Psoas muscle (tissue), 8 donors: ENCODE results near the gene SP100. TPM values are rescaled to one million over a fixed set of nuclear protein-coding genes. Genes with fewer than 3 reads are reported as not detected.

Experiments used
- ATAC-seq, 4 donors: fragments of 200-7000 bp; cut with Tn5 transposase; one replicate each; pipeline ENCODE4 v1.9.1; 2020; ENCODE audit warnings: moderate library complexity in 3 of 4, mild to moderate bottlenecking in 2 of 4
- DNase-seq, 2 donors: peaks; one replicate each; pipeline ENCODE4 v3.0.0-alpha.2; 2020
- H3K27ac ChIP-seq: fragments of 200-600 bp; one replicate; pipeline ENCODE4 v1.8.0; 2022
- H3K27me3 ChIP-seq, 3 donors: fragments of 200-600 bp in 1 of 3; one replicate each; pipeline versions ENCODE4 v1.6.1 to v1.8.0; 2013 to 2022; ENCODE audit warnings: low read length in 2 of 3, mild to moderate bottlenecking in 2 of 3, moderate library complexity in 1 of 3; ENCODE audit not compliant: insufficient read depth in 3 of 3
- H3K36me3 ChIP-seq, 2 donors: fragments of 200-600 bp in 1 of 2; one replicate each; pipeline versions ENCODE4 v1.6.1 to v1.8.0; 2013 to 2022; ENCODE audit warnings: low read depth in 1 of 2, mild to moderate bottlenecking in 1 of 2, moderate library complexity in 1 of 2; ENCODE audit not compliant: insufficient read depth in 1 of 2
- H3K4me1 ChIP-seq: fragments of 200-600 bp; one replicate; pipeline ENCODE4 v1.8.0; 2022
- H3K4me3 ChIP-seq: fragments of 200-600 bp; one replicate; pipeline ENCODE4 v1.8.0; 2022; ENCODE audit warnings: mild to moderate bottlenecking
- H3K9me3 ChIP-seq: fragments of 200-600 bp; one replicate; pipeline ENCODE4 v1.8.0; 2022
- CTCF ChIP-seq: fragments of 200-600 bp; IDR thresholded peaks from one replicate; pipeline ENCODE4 v1.8.0; 2022; ENCODE audit warnings: antibody characterized with exemption
- WGBS, 3 donors: extraction: QIAGEN DNeasy Blood & Tissue Kit; methylation state at CpG; one replicate each; pipeline versions ENCODE4 v1.1.6 to v1.1.7; 2013; 5-methylcytosine and 5-hydroxymethylcytosine counted together
- intact Hi-C, 2 donors: fragments of 100-400 bp; cut with DNase I; formaldehyde crosslinking; loops; one replicate each; pipeline versions ENCODE4 v1.11.0 to v1.14.2; 2022
- polyA plus RNA-seq, 3 donors: library from polyadenylated mRNA; stranded (reverse); fragments of 200-250 nt; gene quantifications; one replicate each; pipeline ENCODE4 v1.2.3, GENCODE V29; 2013
- total RNA-seq, 4 donors: library from RNA; stranded (reverse); fragmentation: NEBNext Ultra II Directional in 2 of 4; extraction: Animal tissue kit (Norgen Biotek cat#: 25700) in 2 of 4; gene quantifications; one replicate each; pipeline versions ENCODE4 v1.2.1 to v1.2.4, GENCODE V29; 2021 to 2023
- donor health status: healthy with polysubstance abuse.
- donor health status: DM: no; HTN: no; CAD: no; lungs with moderate emphysema.
- donor health status: Bipolar disorder and iron deficiency.
- donor health status: healthy.
- donor health status: DM: yes; HTN: yes; CAD: no.
- donor health status: DM: no; HTN: no; CAD: no.
- donor health status: DM: no; HTN: no; CAD: no.
- donor health status: DM: yes; HTN: yes; CAD: no.

The SP100 gene
- total and polyA plus RNA-seq, 7 donors = 6.5 to 28.0 (median 13.5) TPM

GRCh38 chr2:230496891-230497290, 80.9 kb downstream of the SP100 start:
- WGBS, 3 donors = 70 to 73% (median 72%) methylated on average over 3 of the region's 3 CpGs
- ATAC-seq (no peak), DNase-seq (no peak)
- Histone ChIP-seq H3K4me3 (no peak overlapping the region), H3K9me3 (no peaks in the 10 kb centered on the region), H3K27me3 (no peaks in the 10 kb centered on the region), H3K36me3 (peaks cover 6 to 36% of the 10 kb centered on the region in 2 donors), H3K27ac (no peak overlapping the region), H3K4me1 (no peaks in the 10 kb centered on the region)
- intact Hi-C loops = no loop called here
- TF ChIP-seq CTCF = no peak

- H3K27me3 ChIP-seq = no peaks in the 10 kb centered on the region
- WGBS, 3 donors = 52 to 72% (median 64%) methylated on average over 5 of the region's 5 CpGs
- no peak overlapping the region for H3K27ac ChIP-seq
- no peaks in the 10 kb centered on the region for H3K9me3 ChIP-seq
- H3K36me3 ChIP-seq = peaks cover 6 to 40% of the 10 kb centered on the region in 2 donors
- no peak for TF ChIP-seq CTCF
- H3K4me3 ChIP-seq = no peak overlapping the region
- H3K4me1 ChIP-seq = no peaks in the 10 kb centered on the region
- no peak for ATAC-seq
- intact Hi-C loops = no loop called here
- no peak for DNase-seq
Measured at GRCh38 chr2:230498506-230499107, 82.6 kb downstream of the SP100 start.

GRCh38 chr2:230502593-230502992, 86.6 kb downstream of the SP100 start:
- ATAC-seq = no peak
- intact Hi-C loops = no loop called here
- TF ChIP-seq CTCF = no peak
- Histone ChIP-seq H3K4me3 (no peak overlapping the region), H3K27me3 (no peaks in the 10 kb centered on the region), H3K4me1 (no peaks in the 10 kb centered on the region), H3K36me3 (peaks cover 3 to 33% of the 10 kb centered on the region in 2 donors), H3K9me3 (no peaks in the 10 kb centered on the region), H3K27ac (no peak overlapping the region)
- 83 to 87% (median 84%) methylated on average over 7 of the region's 7 CpGs for WGBS, 3 donors
- no peak for DNase-seq

GRCh38 chr2:230503798-230504197, 87.8 kb downstream of the SP100 start:
- Histone ChIP-seq H3K4me3 (no peak overlapping the region), H3K36me3 (peaks cover under 1 to 26% of the 10 kb centered on the region in 2 donors), H3K4me1 (no peaks in the 10 kb centered on the region), H3K27me3 (no peaks in the 10 kb centered on the region), H3K27ac (no peak overlapping the region), H3K9me3 (no peaks in the 10 kb centered on the region)
- ATAC-seq (no peak), DNase-seq (no peak)
- TF ChIP-seq CTCF = no peak
- intact Hi-C loops = no loop called here

- Histone ChIP-seq H3K9me3 (no peaks in the 10 kb centered on the region), H3K27ac (no peak overlapping the region), H3K27me3 (no peaks in the 10 kb centered on the region), H3K4me1 (no peaks in the 10 kb centered on the region), H3K36me3 (peaks cover 0 to 16% of the 10 kb centered on the region in 2 donors), H3K4me3 (no peak overlapping the region)
- 90 to 98% (median 94%) methylated on average over 2 of the region's 2 CpGs for WGBS, 3 donors
- ATAC-seq (no peak), DNase-seq (no peak)
- no peak for TF ChIP-seq CTCF
- intact Hi-C loops = no loop called here
Measured at GRCh38 chr2:230505162-230505561, 89.2 kb downstream of the SP100 start.
